ENCODE results near the gene FUOM. TPM values are rescaled to one million over a fixed set of nuclear protein-coding genes. Genes with fewer than 3 reads are reported as not detected.
"Not testable (repeated sequence)": the region's sequence is repeated elsewhere in the genome, so short reads cannot be mapped to it uniquely, and the experiment has no call there.

The FUOM gene
- polyA plus RNA-seq, 4 donors: 17.8 to 29.0 (median 21.9) TPM

- no peak for DNase-seq (ENCODE audit: low read depth in 4 of 4, low spot score in 2 of 4)
These were observed 12.4 kb upstream of the FUOM start for GRCh38 chr10:133370030-133370786.

GRCh38 chr10:133368153-133368552, 10.3 kb upstream of the FUOM start:
- no peak for DNase-seq (ENCODE audit: low read depth in 4 of 4, low spot score in 2 of 4)

- not testable (repeated sequence) for DNase-seq (ENCODE audit: low read depth in 4 of 4, low spot score in 2 of 4)
These were observed 9.6 kb upstream of the FUOM start for GRCh38 chr10:133367461-133367860.

GRCh38 chr10:133366751-133367150, 8.9 kb upstream of the FUOM start:
- no peak for DNase-seq (ENCODE audit: low read depth in 4 of 4, low spot score in 2 of 4)

GRCh38 chr10:133366130-133366478, 8.3 kb upstream of the FUOM start:
- no peak for DNase-seq (ENCODE audit: low read depth in 4 of 4, low spot score in 2 of 4)

- DNase-seq (ENCODE audit: low read depth in 4 of 4, low spot score in 2 of 4): no peak
These were observed 7.8 kb upstream of the FUOM start for GRCh38 chr10:133365461-133366129.

- DNase-seq (ENCODE audit: low read depth in 4 of 4, low spot score in 2 of 4): no peak
These were observed 7.0 kb upstream of the FUOM start for GRCh38 chr10:133364645-133365431.

GRCh38 chr10:133362846-133363245, 5.0 kb upstream of the FUOM start:
- no peak for DNase-seq (ENCODE audit: low read depth in 4 of 4, low spot score in 2 of 4)

- DNase-seq (ENCODE audit: low read depth in 4 of 4, low spot score in 2 of 4): no peak
These were observed 4.1 kb upstream of the FUOM start for GRCh38 chr10:133361773-133362441.

- DNase-seq (ENCODE audit: low read depth in 4 of 4, low spot score in 2 of 4): no peak
These were observed 3.4 kb upstream of the FUOM start for GRCh38 chr10:133361227-133361626.

GRCh38 chr10:133359972-133360610, 2.3 kb upstream of the FUOM start:
- no peak for DNase-seq (ENCODE audit: low read depth in 4 of 4, low spot score in 2 of 4)

- DNase-seq (ENCODE audit: low read depth in 4 of 4, low spot score in 2 of 4): no peak
These were observed 1.7 kb upstream of the FUOM start for GRCh38 chr10:133359554-133359971.

GRCh38 chr10:133358925-133359310, 1.1 kb upstream of the FUOM start:
- DNase-seq (ENCODE audit: low read depth in 4 of 4, low spot score in 2 of 4): no peak

GRCh38 chr10:133358162-133358924, 524 bp upstream of the FUOM start:
- DNase-seq (ENCODE audit: low read depth in 4 of 4, low spot score in 2 of 4): no peak

- DNase-seq (ENCODE audit: low read depth in 4 of 4, low spot score in 2 of 4): no peak
These were observed 1.1 kb downstream of the FUOM start for GRCh38 chr10:133356549-133357284.

GRCh38 chr10:133355991-133356390, 1.8 kb downstream of the FUOM start:
- DNase-seq (ENCODE audit: low read depth in 4 of 4, low spot score in 2 of 4): no peak

GRCh38 chr10:133355266-133355665, 2.6 kb downstream of the FUOM start:
- DNase-seq (ENCODE audit: low read depth in 4 of 4, low spot score in 2 of 4): no peak

- no peak for DNase-seq (ENCODE audit: low read depth in 4 of 4, low spot score in 2 of 4)
These were observed 3.1 kb downstream of the FUOM start for GRCh38 chr10:133354672-133355240.
